Common myeloid progenitor, CD34-positive (primary cell): ENCODE data around the gene FOS.

Experiments used
- CTCF ChIA-PET: fragments of 350-600 bp; sonication (Branson Sonifier 250); formaldehyde crosslinking; loops from one replicate; lab custom pipeline; 2021; ENCODE audit warnings: antibody characterized with exemption; lab: Charles Lee
- POLR2A ChIA-PET: fragments of 350-600 bp; sonication (Branson Sonifier 250); formaldehyde crosslinking; loops from one replicate; lab custom pipeline; 2021; ENCODE audit warnings: antibody characterized with exemption; lab: Charles Lee
- DNase-seq, 3 donors: peaks; one replicate each; pipeline versions ENCODE4 v3.0.0 to v3.0.0-alpha.2; 2013
- H3K27ac ChIP-seq, 2 experiments: 1 replicate in 1 of 2; 2 replicates in 1 of 2; pipeline ENCODE4 v1.7.0; 2013; ENCODE audit warnings: inconsistent platforms in 2 of 2, low read length in 2 of 2, mild to moderate bottlenecking in 2 of 2, low read depth in 1 of 2, moderate library complexity in 1 of 2; ENCODE audit not compliant: severe bottlenecking in 2 of 2, insufficient read depth in 1 of 2, poor library complexity in 1 of 2
- H3K27me3 ChIP-seq, 5 experiments: replicated peaks in 2 of 5; 1 replicate in 3 of 5; 2 replicates in 2 of 5; pipeline versions ENCODE4 v1.6.1 to v1.7.0; 2013; ENCODE audit warnings: low read length in 4 of 5, mild to moderate bottlenecking in 2 of 5, moderate library complexity in 2 of 5, inconsistent platforms in 1 of 5; ENCODE audit not compliant: insufficient read depth in 5 of 5, control insufficient read depth in 4 of 5
- H3K36me3 ChIP-seq, 4 experiments: 1 replicate in 2 of 4; 2 replicates in 2 of 4; pipeline versions ENCODE4 v1.6.1 to v1.7.0; 2013; ENCODE audit warnings: low read length in 3 of 4, control low read depth in 1 of 4, mild to moderate bottlenecking in 1 of 4; ENCODE audit not compliant: control insufficient read depth in 4 of 4, insufficient read depth in 4 of 4
- H3K4me1 ChIP-seq, 4 experiments: 1 replicate in 3 of 4; 2 replicates in 1 of 4; pipeline versions ENCODE4 v1.6.1 to v1.7.1; 2013; ENCODE audit warnings: low read length in 3 of 4, mild to moderate bottlenecking in 3 of 4, control low read depth in 1 of 4, inconsistent platforms in 1 of 4, moderate library complexity in 1 of 4; ENCODE audit not compliant: control insufficient read depth in 4 of 4, insufficient read depth in 4 of 4; ENCODE audit errors: control extremely low read depth in 1 of 4
- H3K4me3 ChIP-seq, 7 experiments: 1 replicate in 4 of 7; 2 replicates in 3 of 7; pipeline versions ENCODE4 v1.5.1 to v1.7.0; 2013; ENCODE audit warnings: mild to moderate bottlenecking in 7 of 7, low read length in 6 of 7, moderate library complexity in 6 of 7, inconsistent platforms in 2 of 7, low read depth in 2 of 7, control low read depth in 1 of 7; ENCODE audit not compliant: insufficient read depth in 4 of 7, control insufficient read depth in 1 of 7; ENCODE audit errors: extremely low read depth in 1 of 7
- H3K9me3 ChIP-seq, 5 experiments: 1 replicate in 4 of 5; 2 replicates in 1 of 5; pipeline versions ENCODE4 v1.6.1 to v1.7.1; 2013; ENCODE audit warnings: low read length in 4 of 5, mild to moderate bottlenecking in 2 of 5, inconsistent platforms in 1 of 5, low read depth in 1 of 5, moderate library complexity in 1 of 5; ENCODE audit not compliant: control insufficient read depth in 4 of 5, insufficient read depth in 2 of 5; ENCODE audit errors: control extremely low read depth in 1 of 5
- WGBS: methylation state at CpG from one replicate; pipeline ENCODE4 v1.1.5; 2013; ENCODE audit not compliant: insufficient coverage; 5-methylcytosine and 5-hydroxymethylcytosine counted together

The FOS gene

DNA sequence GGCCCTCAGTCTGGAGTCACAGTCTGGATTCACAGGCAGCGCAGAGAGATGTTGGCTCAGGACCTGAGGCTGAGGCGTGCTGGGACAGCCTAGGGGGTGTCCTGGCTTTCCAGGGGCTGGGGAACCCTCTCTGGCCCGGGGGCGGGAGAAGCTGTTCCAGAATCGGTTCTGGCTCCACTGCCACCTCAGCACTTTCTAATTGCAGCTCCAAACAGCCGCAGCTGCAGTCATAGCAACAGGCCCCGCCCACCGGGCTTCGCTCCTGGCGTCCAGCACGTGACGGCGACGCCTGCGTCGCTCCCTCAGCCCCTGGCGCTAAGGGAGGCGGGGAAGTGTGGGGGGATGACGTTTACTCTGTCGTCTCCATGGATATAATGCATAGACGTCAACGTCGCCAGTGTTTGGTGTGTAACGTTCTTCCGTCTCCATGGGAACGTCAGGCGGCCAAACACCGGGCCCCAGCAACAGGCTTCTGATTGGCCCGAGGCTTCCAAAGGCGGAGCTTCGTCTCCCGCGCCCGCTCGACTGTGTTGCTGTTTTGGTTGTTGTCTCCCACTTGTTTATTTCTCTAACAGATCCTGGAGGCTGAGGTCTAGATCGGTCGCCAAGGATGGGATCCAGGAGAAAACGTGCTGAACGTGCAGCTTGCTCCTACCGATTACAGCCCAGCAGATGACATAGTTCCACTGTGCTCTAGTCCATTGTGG is 19.7 kb upstream of the FOS start:
- Histone ChIP-seq H3K9me3 (no peaks in the 10 kb centered on the region), H3K4me3 (peak overlapping the region; percentile 28 to 71 (median 59)), H3K4me1 (peaks cover 14 to 27% (median 22%) of the 10 kb centered on the region in 4 experiments), H3K27ac (peak overlapping the region; percentile 99 to 100), H3K36me3 (no peaks in the 10 kb centered on the region), H3K27me3 (no peaks in the 10 kb centered on the region)
- under 1% methylated on average over 32 of the region's 40 CpGs for WGBS
- DNase-seq = peak; percentile 100
- ChIA-PET POLR2A (interaction anchor here (0.6 to 4.8 kb wide), 13 partner anchors 10 to 121 kb away, joined by 3 to 87 read pairs (median 5); partner anchors contain the start of gene FOS), CTCF (interaction anchor here (0.7 to 2.9 kb wide), 18 partner anchors 9 to 116 kb away, joined by 3 to 12 read pairs (median 4); no protein-coding TSS in a partner anchor)

DNA sequence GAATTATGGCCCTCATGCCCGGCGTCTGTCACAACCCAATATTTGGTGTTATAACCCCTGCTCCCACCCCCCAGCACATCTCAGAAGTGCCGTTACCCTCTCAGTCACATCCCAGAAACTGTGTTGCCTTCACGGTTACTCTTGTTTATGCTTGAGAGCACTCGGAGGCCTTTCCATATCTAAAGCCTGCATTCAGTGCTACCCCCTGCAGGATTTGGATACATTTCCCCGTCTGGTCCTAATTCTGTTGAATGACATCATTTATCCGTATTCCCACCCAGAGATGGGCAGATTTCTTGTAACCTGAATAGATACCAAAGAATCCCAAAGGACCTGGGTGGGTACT is 19.1 kb upstream of the FOS start:
- CTCF ChIA-PET = interaction anchor here (1.0 to 2.9 kb wide), 8 partner anchors 9 to 125 kb away, joined by 3 to 12 read pairs (median 4); no protein-coding TSS in a partner anchor

DNA sequence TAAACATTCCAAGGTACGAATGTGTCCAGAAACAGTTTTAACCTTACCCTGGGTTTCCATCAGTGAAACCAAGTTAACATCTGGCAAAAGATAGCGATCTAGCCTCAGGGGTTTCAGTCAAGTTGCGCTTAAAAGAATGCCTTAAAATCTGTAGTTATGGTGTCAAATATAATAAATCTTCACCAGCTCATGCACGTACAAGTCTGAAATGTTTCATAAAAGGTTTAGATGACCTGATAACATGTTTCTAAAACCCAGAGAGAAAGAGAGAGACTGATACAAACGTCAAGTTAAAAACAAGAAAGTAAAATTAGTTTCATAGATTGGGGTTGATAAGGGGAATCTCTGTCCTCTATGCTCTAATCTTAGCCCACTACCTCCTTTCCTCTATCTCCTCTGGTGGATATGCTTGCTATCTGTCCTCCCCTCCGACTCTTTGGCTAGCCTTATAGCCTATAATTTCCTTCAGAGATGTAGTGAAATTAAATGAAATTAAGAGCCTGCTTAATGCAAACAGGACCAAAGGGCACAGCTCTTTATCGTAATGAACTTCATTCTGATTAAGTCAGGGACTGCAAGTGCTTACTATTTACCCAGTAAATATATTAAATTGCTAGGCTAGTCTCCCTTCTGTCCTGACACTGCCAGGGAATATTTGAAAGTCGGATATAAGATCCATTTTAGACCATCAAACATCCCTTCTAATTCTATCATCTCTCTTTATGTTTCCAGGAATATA is 18.4 kb upstream of the FOS start:
- no CpG with 5 or more reads among the region's 8 CpGs for WGBS
- Histone ChIP-seq H3K4me3 (no peak overlapping the region), H3K9me3 (no peaks in the 10 kb centered on the region), H3K27ac (peak overlapping the region; percentile 99 to 100), H3K36me3 (no peaks in the 10 kb centered on the region), H3K4me1 (peaks cover 14 to 27% (median 20%) of the 10 kb centered on the region in 4 experiments), H3K27me3 (no peaks in the 10 kb centered on the region)
- DNase-seq = peak in 2 of 3 donors; percentile 72 to 84
- ChIA-PET POLR2A (interaction anchor here (4.8 kb wide), 1 partner anchor 16 kb away, joined by 87 read pairs; the partner anchor contains the start of gene FOS), CTCF (interaction anchor here (1.3 to 2.9 kb wide), 6 partner anchors 9 to 125 kb away, joined by 3 to 12 read pairs (median 4); no protein-coding TSS in a partner anchor)

More for the DNA sequence above, 19.1 kb upstream of the FOS start:
- POLR2A ChIA-PET = interaction anchor here (0.7 to 4.8 kb wide), 7 partner anchors 9 to 114 kb away, joined by 3 to 87 read pairs (median 7); partner anchors contain the start of gene FOS
- Histone ChIP-seq H3K27me3 (no peaks in the 10 kb centered on the region), H3K27ac (peak overlapping the region; percentile 99 to 100), H3K4me3 (peak overlapping the region in 6 of 7 experiments; percentile 17 to 71 (median 56)), H3K4me1 (peaks cover 14 to 27% (median 22%) of the 10 kb centered on the region in 4 experiments), H3K9me3 (no peaks in the 10 kb centered on the region), H3K36me3 (no peaks in the 10 kb centered on the region)
- WGBS = 8% methylated on average over 7 of the region's 7 CpGs
- DNase-seq = no peak

DNA sequence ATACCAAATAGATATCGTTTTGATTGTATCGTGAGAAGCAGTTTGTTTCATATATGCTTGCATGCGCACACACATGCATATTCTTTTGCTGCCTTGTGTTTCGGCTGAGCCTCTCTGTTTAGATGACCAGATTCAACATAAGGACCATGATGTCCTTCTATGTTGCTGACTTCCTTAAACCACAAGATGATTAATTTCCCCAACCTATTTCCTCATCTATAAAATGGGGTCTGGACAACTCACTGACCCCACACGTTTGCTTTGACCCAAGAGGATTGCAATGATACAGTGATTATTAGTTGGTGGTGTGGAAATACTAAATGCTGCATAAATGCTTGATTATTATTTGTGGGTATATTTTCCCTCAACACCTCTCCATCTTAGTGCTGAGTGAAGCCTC is 16.8 kb upstream of the FOS start:
- H3K27me3 ChIP-seq = no peaks in the 10 kb centered on the region
- no peak overlapping the region for H3K4me3 ChIP-seq
- H3K9me3 ChIP-seq = no peaks in the 10 kb centered on the region
- ChIA-PET POLR2A (no interaction called here), CTCF (no interaction called here)
- no peaks in the 10 kb centered on the region for H3K36me3 ChIP-seq
- peaks cover 14 to 27% (median 20%) of the 10 kb centered on the region in 4 experiments for H3K4me1 ChIP-seq
- DNase-seq = no peak
- H3K27ac ChIP-seq = no peak overlapping the region
- 100% methylated on average over 4 of the region's 5 CpGs for WGBS

DNA sequence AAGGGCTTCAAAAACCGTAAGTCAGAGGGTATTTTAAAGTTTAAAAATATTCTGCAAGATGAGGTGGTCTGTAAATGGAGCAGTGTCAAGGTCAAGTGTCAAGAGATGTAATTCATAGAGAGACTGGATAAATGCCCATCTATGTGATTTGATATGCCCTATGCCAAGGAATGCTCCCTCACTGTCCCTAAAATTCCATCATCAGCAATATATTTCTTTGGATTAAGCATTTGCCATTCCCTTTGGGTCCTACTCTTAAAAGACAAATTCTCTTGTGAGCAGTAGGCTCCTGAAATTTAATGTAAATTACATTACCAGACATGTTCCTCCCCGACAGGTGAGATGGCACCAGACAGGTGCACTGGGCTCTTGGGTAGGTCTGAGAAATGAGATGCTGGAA is 16.0 kb upstream of the FOS start:
- H3K9me3 ChIP-seq = no peaks in the 10 kb centered on the region
- no peaks in the 10 kb centered on the region for H3K36me3 ChIP-seq
- no peaks in the 10 kb centered on the region for H3K27me3 ChIP-seq
- 100% methylated on average over 2 of the region's 2 CpGs for WGBS
- ChIA-PET POLR2A (no interaction called here), CTCF (no interaction called here)
- no peak overlapping the region for H3K4me3 ChIP-seq
- DNase-seq = no peak
- H3K4me1 ChIP-seq = peaks cover 14 to 27% (median 20%) of the 10 kb centered on the region in 4 experiments
- H3K27ac ChIP-seq = no peak overlapping the region

DNA sequence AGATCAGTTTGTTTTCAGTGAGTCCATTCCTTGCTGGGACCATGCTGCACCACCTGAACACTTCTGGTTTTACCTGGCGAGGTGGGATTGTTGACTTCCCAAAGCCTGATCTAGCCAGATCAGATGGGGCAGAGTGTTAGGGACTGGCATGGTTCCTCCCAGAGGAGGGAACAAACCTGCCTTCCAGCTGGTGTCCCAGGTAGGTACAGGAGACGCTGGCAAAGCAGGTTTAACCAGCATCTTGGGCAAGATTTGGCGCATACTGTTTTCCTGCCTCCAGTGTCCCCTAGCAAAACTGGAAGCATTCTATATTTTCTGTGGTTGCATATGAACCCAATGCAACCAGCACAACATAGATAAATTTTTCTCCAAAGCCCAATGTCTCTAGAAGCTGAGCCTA is 14.6 kb upstream of the FOS start:
- H3K27ac ChIP-seq = no peak overlapping the region
- H3K4me3 ChIP-seq = no peak overlapping the region
- H3K27me3 ChIP-seq = no peaks in the 10 kb centered on the region
- H3K36me3 ChIP-seq = no peaks in the 10 kb centered on the region
- no peak for DNase-seq
- H3K9me3 ChIP-seq = no peaks in the 10 kb centered on the region
- CTCF ChIA-PET = no interaction called here
- H3K4me1 ChIP-seq = peaks cover 16 to 26% (median 18%) of the 10 kb centered on the region in 4 experiments
- 96% methylated on average over 3 of the region's 3 CpGs for WGBS
- POLR2A ChIA-PET = no interaction called here
